Fibroblast of upper back skin (primary cell): ENCODE results near the gene PHF13.
A peak's percentile ranks its signal among the peaks of the same experiment; 100 is the strongest.
"Not testable (repeated sequence)": the region's sequence is repeated elsewhere in the genome, so short reads cannot be mapped to it uniquely, and the experiment has no call there.

Experiments
- DNase-seq: peaks from one replicate; pipeline ENCODE4 v3.0.0-alpha.2; 2013

PHF13 gene

DNA sequence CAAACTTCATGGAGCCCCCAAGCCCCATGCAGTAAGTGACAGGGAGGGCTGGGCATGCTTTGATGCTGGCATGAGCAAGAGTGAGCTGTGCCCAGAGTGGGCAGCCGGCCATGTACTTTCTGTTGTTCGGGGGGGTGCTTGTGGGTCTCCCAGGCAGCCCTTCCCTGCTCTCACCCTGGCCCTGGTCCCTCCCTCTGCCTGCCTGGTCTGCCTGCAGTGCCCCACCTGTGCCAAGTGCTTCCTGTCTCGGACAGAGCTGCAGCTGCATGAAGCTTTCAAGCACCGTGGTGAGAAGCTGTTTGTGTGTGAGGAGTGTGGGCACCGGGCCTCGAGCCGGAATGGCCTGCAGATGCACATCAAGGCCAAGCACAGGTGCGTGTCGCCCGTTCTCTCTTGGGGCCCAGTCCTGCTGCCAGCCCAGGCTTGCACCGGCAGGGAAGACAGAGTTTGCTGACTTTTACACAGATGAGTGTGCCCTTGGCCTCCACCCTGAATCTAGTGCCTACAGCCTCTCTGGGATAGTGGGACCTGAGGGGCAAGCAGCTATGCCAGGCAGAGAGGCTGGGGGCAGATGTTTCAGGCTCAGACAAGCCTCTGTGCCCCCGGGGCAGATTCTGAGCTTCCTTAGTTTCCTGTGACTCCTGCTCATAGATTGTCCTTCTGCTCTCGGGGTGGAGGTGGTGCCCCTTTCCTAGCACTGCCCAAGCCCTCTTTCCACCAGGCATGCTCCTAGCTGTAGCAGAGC, 26.1 kb upstream of the PHF13 start:
- no peak for DNase-seq

DNA sequence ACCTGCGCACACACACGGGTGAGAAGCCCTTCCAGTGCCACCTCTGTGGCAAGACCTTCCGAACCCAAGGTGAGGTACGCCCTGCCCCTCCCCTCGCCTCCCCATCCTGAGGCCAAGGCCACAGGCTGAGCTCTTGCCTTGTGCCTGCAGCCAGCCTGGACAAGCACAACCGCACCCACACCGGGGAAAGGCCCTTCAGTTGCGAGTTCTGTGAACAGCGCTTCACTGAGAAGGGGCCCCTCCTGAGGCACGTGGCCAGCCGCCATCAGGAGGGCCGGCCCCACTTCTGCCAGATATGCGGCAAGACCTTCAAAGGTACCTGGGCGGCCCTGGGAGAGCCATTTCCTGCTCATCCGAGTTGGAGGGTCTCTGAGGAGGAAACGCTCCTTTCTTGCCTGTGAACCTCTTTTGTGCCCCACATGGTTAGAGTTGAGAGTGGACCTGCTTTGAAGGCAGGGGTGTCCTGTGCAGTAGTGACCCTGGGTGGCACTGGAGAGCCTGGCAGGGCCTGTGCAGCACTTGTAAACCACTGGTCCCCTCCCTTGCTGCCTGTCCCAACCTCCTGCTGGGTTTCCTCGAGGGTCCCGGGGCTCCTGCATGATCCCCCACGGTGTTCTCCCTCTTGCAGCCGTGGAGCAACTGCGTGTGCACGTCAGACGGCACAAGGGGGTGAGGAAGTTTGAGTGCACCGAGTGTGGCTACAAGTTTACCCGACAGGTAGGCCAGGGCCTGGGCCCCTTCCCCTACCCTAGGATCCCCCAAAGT, 25.2 kb upstream of the PHF13 start:
- no peak for DNase-seq

DNA sequence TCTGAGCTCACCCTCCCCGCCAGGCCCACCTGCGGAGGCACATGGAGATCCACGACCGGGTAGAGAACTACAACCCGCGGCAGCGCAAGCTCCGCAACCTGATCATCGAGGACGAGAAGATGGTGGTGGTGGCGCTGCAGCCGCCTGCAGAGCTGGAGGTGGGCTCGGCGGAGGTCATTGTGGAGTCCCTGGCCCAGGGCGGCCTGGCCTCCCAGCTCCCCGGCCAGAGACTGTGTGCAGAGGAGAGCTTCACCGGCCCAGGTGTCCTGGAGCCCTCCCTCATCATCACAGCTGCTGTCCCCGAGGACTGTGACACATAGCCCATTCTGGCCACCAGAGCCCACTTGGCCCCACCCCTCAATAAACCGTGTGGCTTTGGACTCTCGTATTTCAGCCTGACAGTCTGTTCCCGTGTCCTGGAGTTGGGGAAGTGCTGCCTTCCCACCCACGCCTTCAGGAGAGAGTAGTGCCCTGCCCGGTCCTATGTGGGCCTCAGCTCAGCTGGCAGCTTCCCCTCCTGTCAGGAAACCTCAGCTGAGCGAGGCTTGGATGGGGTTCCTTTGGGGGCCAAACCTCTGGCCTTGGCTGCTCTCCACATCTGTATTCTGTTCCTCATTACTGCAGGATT, 24.5 kb upstream of the PHF13 start:
- DNase-seq: no peak

DNA sequence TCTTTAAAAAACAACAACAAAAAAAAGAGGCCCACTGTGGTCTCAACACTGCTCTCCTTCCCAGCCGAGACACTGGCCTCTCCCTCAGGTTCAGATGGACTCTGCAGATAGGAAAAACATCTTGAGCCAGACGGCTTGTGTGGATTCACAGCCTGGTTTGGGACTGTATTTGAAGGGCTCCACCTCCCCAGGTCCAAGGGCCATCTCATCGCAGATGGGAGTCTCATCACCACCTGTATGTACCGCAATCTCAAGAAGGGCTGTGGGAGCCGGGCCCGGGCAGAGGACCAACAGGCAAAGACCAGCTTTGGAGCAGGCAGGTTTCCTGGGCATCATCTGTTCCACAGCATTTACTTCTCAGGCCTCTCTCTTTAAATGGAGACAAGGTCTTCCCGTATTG, 23.5 kb upstream of the PHF13 start:
- no peak for DNase-seq

DNA sequence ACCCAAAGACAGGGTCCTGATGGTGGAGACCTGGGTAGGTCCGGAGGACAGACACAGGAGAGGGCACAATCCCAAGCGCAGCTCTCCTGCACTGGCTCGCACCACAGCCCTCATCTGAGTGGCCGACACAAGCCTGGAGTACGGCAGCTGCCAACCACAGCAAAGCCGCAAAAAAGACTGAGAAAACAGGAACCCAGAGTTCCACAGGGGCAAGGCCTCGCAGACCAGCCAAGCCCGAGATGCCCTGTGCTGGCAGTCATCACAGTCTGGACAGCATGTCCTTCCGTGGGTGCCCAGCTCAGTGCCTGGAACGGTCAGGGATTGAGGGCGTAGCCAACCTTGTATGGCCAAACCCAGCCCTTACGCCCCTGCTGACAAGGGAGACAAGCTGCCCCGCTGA, 22.3 kb upstream of the PHF13 start:
- no peak for DNase-seq

DNA sequence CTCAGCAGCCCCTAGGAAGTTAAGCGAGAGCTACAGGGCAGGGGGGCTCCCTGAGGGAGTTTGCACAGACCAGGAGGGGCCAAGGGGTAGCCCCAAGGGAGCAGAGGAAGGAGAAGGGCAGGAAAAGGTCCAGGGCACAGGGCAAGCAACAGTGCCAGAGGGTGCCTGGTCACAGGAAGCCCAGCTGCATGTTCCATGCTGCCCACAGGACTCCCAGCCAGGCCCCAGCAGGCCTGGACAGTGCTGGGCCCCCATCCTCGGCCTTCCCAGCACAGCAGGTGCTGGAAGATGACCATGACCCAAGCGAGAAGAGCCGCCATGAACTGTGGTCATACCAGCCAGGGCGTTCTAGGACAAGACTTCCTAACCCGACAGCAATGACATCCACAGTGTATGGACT, 21.9 kb upstream of the PHF13 start:
- no peak for DNase-seq

DNA sequence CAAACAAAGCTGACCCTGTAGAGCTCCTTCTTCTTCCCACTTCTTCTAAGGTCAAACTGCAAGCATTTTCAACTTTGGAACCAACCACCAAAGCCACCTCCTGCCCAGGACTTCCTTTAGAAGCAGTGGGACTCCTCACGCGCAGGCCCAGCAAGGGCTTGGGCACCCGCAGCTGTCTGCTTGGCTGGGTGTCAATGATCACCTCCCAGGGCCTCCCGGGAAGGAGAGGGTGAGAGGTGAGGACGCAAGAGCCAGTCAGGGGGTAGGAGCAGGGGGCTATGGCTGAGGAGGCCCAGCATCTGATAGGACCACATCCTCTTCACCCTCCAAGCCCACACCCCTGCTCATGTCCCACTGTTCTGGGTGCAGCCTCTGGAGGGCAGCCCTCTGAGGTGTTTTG, 21.1 kb upstream of the PHF13 start:
- no peak for DNase-seq

DNA sequence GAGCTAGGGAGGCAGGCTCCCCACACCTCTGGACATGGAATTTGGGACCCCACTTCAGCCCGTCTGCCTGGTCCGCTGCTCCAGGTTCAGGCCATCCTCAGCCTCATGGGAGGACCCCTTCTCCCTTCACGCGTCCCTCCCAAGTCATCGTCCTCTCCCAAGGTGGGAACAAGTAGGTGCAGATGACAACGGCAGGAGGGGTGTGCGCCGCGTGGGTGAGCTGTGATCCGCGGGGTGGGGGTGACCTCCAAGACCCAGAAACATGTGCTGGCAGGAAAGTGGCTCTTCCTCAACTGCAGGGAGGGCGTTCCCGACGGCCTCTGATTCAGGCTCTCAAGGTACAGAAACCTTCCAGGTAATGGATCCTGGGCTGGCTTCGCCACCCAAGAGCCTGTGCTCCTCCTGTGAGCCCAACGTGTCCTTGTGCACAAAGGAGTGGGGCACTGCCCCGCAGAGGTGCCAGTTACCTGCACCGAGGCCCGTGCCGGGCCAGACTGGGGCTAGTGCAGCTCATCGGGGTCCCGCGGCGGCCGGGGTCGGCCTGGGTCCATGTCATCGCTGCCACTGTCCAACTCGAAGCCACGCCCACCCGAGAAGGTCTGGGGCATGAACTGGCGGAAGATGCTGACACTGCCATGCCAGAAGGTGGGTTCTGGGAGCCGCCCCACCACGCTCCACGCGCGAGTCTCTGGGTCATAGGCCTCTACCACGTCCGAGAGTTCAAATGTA, 20.5 kb upstream of the PHF13 start:
- DNase-seq: no peak

DNA sequence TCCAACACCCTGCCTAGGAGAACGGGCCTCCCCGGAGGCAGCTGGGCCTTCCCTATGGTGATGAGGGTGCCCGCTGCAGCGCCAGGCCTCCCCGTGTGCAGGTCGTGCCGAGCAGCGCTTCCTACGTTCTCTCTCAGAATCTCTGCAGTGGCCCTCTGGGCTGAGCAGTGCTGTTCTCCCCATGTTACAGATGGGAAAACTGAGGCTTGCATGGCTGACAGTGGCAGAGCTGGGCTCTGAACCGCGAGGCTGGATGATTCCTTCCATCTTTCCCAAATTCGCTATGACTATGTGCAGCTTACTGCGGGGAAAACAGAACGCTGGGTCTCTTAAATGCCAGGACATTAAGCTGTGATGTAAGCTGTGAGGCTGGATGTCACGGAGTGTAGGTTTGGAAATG, 19.7 kb upstream of the PHF13 start:
- DNase-seq: no peak

DNA sequence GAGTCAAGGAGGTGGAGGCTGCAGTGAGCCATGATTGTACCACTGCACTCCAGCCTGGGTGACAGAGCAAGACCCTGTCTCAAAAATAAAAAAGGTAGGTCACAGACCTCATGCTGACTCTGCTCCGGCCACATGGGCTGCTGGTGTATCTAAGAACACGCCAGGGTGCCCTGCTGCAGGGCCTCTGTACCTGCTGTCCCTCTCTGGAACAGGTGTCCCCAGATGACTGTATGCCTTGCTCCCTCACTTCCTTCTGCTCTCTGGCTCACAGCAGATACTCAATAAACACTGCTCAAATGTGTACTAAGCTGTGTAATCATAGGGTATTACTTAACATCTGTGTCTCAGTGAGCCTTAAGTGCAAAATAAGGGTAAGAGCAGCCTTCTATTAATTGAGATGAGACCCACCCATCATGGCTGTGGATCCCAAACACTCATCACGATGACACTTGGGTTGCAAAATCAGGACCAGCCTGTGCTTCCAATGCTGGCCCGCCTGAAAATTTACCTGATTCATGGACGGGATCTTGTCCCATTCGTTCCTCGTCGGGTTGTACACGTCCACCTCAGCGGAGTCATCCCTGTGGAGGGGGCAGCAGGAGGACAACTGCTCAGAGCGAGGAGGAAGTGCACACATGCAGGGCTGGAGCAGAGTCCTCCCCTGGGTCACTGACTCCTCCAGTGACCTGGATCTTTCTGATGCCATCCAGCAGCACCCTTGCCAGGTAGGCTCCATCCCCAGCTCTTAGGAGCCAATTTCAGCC, 18.4 kb upstream of the PHF13 start:
- DNase-seq: no peak

DNA sequence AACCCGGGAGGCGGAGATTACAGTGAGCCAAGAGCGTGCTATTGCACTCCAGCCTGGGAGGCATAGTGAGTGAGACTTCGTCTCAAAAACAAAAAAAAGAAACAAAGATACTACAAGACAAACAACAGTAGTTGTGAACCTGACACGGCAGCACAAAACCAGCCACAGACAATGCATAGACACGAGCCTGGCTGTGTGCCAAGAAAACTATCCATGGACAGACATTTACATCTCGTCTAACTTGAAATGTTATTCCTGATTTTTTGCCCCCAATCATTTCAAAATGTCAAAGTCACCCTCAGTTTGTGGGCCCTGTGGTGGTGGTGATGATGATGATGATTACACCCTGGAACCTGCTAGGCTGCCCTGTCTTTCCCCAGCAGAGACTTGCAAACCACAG, 17.2 kb upstream of the PHF13 start:
- no peak for DNase-seq

DNA sequence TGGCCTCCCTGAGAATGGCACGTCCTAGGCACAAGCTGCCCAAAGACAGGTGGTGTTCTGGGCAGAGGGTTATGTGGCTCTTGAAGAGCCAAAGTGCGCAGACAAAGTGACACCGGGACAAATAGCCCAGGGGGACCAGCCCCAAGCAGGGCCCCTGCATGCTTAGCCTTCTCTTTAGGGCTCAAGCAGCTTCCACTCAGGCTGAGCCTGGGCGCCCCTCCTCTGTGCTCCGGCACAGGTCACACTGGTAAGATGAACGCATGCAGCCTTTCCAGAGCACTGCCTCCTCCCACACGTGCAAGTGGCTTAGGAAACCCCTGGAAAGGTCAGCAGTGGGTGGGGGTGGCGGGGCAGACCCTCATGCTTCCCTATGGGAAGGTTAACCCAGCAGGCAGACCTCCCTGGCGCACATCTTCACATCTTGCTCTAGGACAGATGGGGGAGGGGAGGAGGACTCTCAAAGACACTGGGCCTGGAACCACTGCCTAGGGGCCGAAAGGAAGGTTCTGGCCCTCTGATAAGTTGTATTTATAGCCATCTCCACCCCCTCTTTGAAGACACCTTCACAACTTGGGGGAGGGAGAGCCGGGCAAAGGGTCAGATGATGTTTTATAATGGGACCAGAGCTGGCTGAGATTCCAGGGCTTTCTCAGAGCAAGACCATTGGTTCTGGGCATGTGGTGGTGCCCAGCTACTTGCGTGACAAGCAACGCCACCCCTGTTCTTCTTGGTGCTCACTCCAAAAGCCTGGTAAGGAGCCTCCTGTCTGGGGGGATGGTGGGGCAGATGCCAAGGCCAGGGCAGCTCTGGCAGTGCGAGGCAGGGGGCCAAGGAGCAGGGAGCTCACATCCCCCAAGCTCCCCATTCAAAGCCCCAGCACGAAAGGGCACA, 16.4 kb upstream of the PHF13 start:
- no peak for DNase-seq

DNA sequence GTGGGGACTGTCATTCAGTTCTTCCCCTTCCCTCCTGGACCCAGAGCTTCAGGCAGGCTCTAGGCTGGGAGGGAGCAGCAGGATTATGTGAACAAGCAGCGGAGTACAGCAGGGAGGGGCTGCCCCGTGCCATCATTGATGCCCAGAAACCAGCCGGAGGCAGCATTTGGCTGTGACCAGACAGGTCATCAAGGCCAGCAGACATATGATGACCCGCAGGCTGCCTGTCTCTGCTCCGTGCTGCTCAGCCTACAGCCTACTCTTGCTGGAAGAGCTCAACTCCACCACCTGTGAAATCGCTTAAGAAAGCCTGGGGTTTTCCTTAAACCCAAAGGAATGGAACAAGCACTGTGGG, 15.8 kb upstream of the PHF13 start:
- DNase-seq: no peak

DNA sequence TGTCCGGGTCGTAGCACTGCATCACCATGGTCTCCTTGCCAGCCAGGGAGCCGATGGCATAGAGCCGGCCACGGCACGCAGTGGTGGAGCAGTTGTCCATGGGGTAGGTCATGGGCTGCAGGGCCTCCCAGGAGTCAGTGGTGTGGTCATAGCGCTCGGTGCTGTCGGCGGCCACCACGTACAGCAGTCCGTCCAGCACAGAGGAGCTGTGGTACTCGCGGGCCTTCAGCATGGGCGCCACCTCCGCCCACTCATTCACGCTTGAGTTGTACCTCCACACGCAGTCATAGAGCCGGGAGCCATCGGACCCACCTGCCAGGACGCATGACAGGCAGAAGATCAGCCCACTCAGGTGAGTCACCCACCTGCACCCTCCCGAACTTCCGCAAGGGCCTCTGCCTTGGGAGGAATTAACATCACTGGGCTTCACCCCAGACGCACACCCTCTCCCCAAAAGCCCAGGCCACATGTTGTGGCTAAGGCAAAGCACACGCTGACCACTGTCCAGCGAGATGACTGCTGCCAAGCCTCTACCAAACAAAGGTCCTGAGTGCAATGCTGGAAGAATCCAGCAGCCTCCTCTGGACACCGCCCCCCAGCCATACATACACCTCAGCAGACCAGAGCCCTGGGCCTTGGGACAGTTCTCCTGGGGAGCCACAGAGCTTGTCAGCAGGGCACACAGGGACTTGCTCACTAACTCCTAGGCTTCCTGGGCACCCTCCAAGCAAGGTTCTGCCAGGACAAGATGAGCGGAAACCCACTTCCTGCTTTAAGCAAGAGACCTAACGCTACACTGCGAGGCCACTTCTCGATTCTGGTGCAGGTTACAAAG, 14.2 kb upstream of the PHF13 start:
- DNase-seq: no peak

DNA sequence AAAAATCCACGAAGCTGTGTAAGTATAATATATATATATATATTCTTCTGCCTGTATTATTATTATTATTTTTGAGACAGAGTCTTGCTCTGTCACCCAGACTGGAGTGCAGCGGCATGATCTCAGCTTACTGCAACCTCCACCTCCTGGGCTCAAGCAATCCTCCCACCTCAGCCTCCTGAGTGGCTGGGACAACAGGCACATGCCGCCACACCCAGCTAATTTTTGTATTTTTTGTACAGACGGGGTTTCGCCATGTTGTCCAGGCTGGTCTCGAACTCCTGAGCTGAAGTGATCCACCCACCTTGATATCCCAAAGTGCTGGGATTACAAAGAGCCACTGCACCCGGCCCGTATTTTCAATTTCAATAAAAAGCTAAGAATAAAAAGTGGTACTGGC, 13.5 kb upstream of the PHF13 start:
- DNase-seq: not testable (repeated sequence)

DNA sequence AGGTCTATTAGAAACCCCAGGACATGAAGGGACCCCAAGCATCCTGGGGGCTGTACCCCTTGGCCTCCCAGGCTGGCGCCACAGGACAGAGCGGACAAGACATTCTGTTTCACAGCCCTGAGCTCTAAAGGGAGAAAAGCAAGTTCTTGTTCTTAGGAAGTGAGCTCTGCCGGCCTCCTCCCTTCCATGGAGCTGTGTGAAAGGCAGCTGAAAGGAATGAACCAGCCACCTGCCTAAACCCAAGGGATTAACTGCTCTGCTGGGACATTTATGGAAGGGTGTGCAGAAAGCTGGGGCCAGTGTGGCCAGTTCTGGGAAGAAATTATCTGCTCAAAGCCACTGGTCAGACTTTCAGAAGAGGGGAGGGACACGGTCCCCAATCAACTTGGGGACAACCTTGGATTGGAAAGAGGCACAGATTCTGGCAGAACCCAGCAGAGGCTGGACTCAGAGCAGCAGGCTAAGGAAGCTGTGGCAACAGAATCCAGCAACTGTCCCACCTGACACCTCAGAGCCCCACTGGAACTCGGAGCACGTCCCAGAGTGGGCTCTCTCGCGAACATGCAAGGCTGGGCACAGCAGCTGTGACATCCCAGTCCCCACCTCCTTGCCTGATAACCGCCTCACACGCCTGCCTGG, 13.0 kb upstream of the PHF13 start:
- DNase-seq: no peak

DNA sequence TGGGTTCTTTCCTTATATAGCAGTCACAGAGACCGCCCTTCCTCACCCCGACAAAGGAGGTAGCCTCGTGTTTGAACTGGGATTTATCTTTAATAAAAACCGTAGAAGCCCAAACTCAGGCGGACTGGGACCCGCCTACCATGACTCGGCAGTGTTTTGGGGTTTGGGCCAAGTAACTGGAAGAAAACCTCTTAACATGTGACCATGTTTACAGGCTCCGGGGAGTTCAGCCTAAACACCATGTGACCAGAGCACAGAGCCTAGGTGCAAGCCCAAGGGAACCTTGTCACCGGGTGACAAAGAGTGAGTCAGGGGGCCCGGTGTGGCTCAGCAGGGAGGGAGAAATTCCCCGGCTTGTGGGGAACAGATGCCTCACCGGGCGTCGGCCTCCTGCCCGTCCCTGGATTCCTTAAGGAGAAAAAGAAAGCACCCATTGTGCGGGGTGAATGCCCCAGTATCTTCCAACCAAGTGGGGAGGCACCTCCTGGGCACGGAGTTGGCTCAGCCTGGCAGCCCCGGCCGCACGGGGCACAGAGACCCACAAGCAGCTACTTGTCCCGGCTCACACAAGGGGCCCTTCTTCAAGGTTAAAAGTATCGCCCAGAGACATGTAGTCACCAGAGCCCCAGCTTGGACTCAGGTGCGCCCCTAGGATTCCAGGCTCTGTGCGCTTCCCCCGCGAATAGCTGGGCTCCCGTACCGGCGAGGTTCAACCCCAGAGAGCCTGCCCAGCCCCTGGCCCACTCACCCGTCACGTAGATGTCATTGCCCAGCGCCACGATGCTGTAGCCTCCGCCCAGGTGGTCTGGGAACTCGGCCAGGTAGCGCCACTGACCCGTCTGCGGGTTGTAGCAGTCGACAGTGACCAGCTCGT, 12.2 kb upstream of the PHF13 start:
- DNase-seq: peak; percentile 85

DNA sequence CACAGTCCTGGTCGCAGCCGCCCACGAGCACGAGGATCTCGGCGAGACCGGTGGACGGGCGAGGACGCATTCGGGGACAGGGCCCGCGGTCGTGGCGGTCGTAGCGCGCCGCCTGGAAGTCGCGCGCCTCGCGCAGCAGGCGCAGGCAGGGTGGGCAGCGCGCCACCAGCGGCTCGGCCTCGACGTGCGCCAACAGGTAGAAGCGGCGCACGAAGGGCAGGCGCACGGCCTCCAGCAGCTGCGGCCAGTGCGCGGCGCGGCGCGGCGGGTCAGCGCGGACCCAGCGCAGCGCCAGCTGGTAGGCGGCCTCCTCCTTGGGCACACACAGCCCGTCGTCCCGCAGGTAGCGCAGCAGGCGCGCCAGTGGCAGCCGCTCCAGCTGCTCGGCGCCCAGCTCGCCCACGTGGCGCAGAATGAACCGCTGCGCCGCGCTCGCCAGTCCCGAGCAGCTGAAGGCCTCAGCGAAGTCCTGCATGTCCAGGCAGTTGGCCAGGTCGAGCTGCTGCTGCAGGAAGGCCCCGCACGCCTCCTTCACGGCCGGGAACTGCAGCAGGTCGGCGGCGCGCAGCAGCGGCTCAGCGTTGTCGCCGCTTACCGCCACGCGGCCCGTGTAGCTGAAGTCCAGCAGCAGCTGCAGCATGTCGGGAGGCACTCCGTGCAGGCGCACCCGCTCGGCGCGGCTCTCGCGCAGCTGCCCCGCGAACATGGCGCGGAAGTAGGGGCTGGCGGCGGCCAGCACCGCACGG, 11.4 kb upstream of the PHF13 start:
- DNase-seq: no peak
